Measurements from ENCODE around the gene SUPV3L1. TPM values are rescaled to one million over a fixed set of nuclear protein-coding genes. Genes with fewer than 3 reads are reported as not detected.
A peak's percentile ranks its signal among the peaks of the same experiment; 100 is the strongest.

The SUPV3L1 gene
- total and polyA plus RNA-seq, 10 of the 15 experiments (the other 5 are each of a cell fraction or from before 2014, with no cell fraction given) = 18.4 to 57.8 (median 44.2) TPM

GRCh38 chr10:69179089-69179742, 818 bp upstream of the SUPV3L1 start:
- FAIRE-seq (no peak), DNase-seq (ENCODE audit: low read depth, low spot score) (no peak), ATAC-seq (peak; percentile 36)
- no peaks in the 10 kb centered on the region for H3K27me3 ChIP-seq (replicated peaks in 1 of 2; ENCODE audit: control insufficient read depth in 2 of 2, insufficient read depth in 2 of 2, low read length in 1 of 2)
- H3K27ac ChIP-seq (ENCODE audit: control insufficient read depth, insufficient read depth) = peak overlapping the region; percentile 98
- no peaks in the 10 kb centered on the region for H4K20me1 ChIP-seq (ENCODE audit: control insufficient read depth, insufficient read depth)
- ChIA-PET SMC1A (ENCODE audit: uncharacterized antibody, unreplicated experiment) (interaction anchor here (1.0 to 1.7 kb wide), 3 partner anchors 21 to 174 kb away, joined by 3 to 4 read pairs (median 3); no protein-coding TSS in a partner anchor), CTCF (no interaction called here), RAD21 (ENCODE audit: unreplicated experiment) (no interaction called here), POLR2A (no interaction called here)
- intact Hi-C loops (cut with micrococcal nuclease; ENCODE audit: unreplicated experiment) (no loop called here), in situ Hi-C loops (cut with MboI) (no loop called here)
- peak overlapping the region; percentile 82 for H3K4me2 ChIP-seq (ENCODE audit: control insufficient read depth, insufficient read depth)
- H3K79me2 ChIP-seq (ENCODE audit: control insufficient read depth, insufficient read depth, low read length) = peaks cover 35% of the 10 kb centered on the region
- peak overlapping the region; percentile 99 for H2AFZ ChIP-seq (ENCODE audit: control insufficient read depth, low read depth, low read length)
- BruUV-seq (replicated peaks) = TSS peak; percentile 98
- 25% methylated on average over 21 of the region's 21 CpGs for WGBS (ENCODE audit: insufficient coverage, insufficient replicate concordance, low lambda C conversion rate, missing lambda C conversion rate)
- peak overlapping the region; percentile 97 for H3K9ac ChIP-seq (ENCODE audit: control insufficient read depth, insufficient read depth, low read length)
- peak overlapping the region; percentile 86 for H3K4me3 ChIP-seq
- H3K4me1 ChIP-seq (ENCODE audit: control insufficient read depth, insufficient read depth, low read length) = peaks cover 4% of the 10 kb centered on the region; the same call in 1 of the 2 replicates
- no peaks in the 10 kb centered on the region for H3K36me3 ChIP-seq (ENCODE audit: control insufficient read depth in 2 of 2, insufficient read depth in 2 of 2, low read length in 1 of 2)
- no peaks in the 10 kb centered on the region for H3K9me3 ChIP-seq (replicated peaks; ENCODE audit: control insufficient read depth, insufficient read depth, low read length)
- TF ChIP-seq EP300 (IDR thresholded peaks at IDR 0.05; ENCODE audit: borderline replicate concordance in 1 of 2, control insufficient read depth in 1 of 2, low read depth in 2 of 2, low read length in 2 of 2) (no peak), CREM (IDR thresholded peaks at IDR 0.05; ENCODE audit: low read depth) (peak; percentile 48; the same call in 1 of the 2 replicates), CREB1 (IDR thresholded peaks at IDR 0.05; ENCODE audit: low read depth) (peak; percentile 81), TCF7 (IDR thresholded peaks at IDR 0.05; ENCODE audit: borderline replicate concordance) (0 out of 2 replicates have a peak, but pooled peaks have one; percentile 16)

DNA sequence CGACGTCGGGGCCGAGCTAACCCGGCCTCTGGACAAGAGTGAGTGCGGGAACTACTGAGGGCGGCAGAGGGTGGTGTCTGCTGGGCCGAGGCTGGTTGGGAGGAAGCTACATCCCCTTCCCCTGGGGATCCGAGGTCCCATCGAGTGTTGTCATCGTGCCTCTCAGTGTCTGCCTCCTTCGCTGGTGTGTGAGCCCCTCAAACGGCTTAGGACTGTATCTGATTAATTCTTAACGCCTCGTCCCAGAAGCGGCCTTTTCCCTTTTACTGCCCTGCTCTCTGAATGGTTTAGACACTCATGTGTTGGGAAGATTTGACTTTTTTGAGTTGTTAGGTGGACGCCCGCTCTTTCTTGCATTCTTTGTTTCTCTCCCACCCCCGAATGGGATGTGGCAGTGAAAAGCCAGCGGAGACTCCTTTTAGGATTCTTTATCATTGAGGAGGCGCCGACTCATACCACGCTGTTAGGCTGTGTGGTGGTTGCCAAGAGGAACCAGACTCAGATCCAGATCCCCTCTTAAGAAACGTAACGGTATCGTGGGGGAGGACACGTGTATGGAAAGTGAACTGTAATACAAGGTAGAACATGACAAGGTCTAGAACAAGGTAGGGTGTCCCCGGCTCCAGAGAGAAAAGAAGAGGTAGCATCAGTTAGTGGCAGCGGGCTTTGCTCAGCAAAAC, 631 bp downstream of the SUPV3L1 start:
- H3K4me3 ChIP-seq = peak overlapping the region; percentile 86
- CTCF ChIA-PET = no interaction called here
- no peaks in the 10 kb centered on the region for H4K20me1 ChIP-seq (ENCODE audit: control insufficient read depth, insufficient read depth)
- no peaks in the 10 kb centered on the region for H3K36me3 ChIP-seq (ENCODE audit: control insufficient read depth in 2 of 2, insufficient read depth in 2 of 2, low read length in 1 of 2)
- POLR2A ChIA-PET = no interaction called here
- intact Hi-C loops (cut with micrococcal nuclease; ENCODE audit: unreplicated experiment) (no loop called here), in situ Hi-C loops (cut with MboI) (no loop called here)
- ATAC-seq = peak; percentile 33
- BruUV-seq (replicated peaks) = TSS peak; percentile 59
- H3K9ac ChIP-seq (ENCODE audit: control insufficient read depth, insufficient read depth, low read length) = peak overlapping the region; percentile 97
- no peak for DNase-seq (ENCODE audit: low read depth, low spot score)
- peaks cover 39% of the 10 kb centered on the region for H3K79me2 ChIP-seq (ENCODE audit: control insufficient read depth, insufficient read depth, low read length)
- peak overlapping the region; percentile 98 for H3K27ac ChIP-seq (ENCODE audit: control insufficient read depth, insufficient read depth)
- SMC1A ChIA-PET (ENCODE audit: uncharacterized antibody, unreplicated experiment) = interaction anchor here (1.0 to 1.5 kb wide), 2 partner anchors 48 to 176 kb away, joined by 3 to 4 read pairs; no protein-coding TSS in a partner anchor
- H3K27me3 ChIP-seq (replicated peaks in 1 of 2; ENCODE audit: control insufficient read depth in 2 of 2, insufficient read depth in 2 of 2, low read length in 1 of 2) = no peaks in the 10 kb centered on the region
- FAIRE-seq = no peak
- peaks cover 4% of the 10 kb centered on the region; the same call in 1 of the 2 replicates for H3K4me1 ChIP-seq (ENCODE audit: control insufficient read depth, insufficient read depth, low read length)
- H3K9me3 ChIP-seq (replicated peaks; ENCODE audit: control insufficient read depth, insufficient read depth, low read length) = no peaks in the 10 kb centered on the region
- 3% methylated on average over 29 of the region's 29 CpGs for WGBS (ENCODE audit: insufficient coverage, insufficient replicate concordance, low lambda C conversion rate, missing lambda C conversion rate)
- H3K4me2 ChIP-seq (ENCODE audit: control insufficient read depth, insufficient read depth) = peak overlapping the region; percentile 36
- RAD21 ChIA-PET (ENCODE audit: unreplicated experiment) = interaction anchor here (0.6 kb wide), 1 partner anchor 225 kb away, joined by 3 read pairs; the partner anchor contains the start of gene DDX21
- H2AFZ ChIP-seq (ENCODE audit: control insufficient read depth, low read depth, low read length) = peak overlapping the region; percentile 99
- TF ChIP-seq MTA2 (IDR thresholded peaks at IDR 0.05; ENCODE audit: low read depth) (no peak), RAD21 (IDR thresholded peaks at IDR 0.05; ENCODE audit: insufficient read depth, low read depth, low read length) (no peak), SRF (IDR thresholded peaks at IDR 0.05; ENCODE audit: low read depth in 2 of 2, low read length in 2 of 2) (0 out of 4 replicates have a peak, but pooled peaks of 1 of the 2 experiments have one; percentile 11), CHD1 (IDR thresholded peaks at IDR 0.05; ENCODE audit: low read depth, low read length) (no peak), BRCA1 (IDR thresholded peaks at IDR 0.05; ENCODE audit: low read depth, low read length) (no peak), NFYA (IDR thresholded peaks at IDR 0.05; ENCODE audit: borderline replicate concordance, low read depth, low read length) (no peak), BHLHE40 (IDR thresholded peaks at IDR 0.05; ENCODE audit: borderline replicate concordance in 1 of 2, low read depth in 2 of 2, low read length in 1 of 2) (no peak)
- TF ChIP-seq, protein P1, sequence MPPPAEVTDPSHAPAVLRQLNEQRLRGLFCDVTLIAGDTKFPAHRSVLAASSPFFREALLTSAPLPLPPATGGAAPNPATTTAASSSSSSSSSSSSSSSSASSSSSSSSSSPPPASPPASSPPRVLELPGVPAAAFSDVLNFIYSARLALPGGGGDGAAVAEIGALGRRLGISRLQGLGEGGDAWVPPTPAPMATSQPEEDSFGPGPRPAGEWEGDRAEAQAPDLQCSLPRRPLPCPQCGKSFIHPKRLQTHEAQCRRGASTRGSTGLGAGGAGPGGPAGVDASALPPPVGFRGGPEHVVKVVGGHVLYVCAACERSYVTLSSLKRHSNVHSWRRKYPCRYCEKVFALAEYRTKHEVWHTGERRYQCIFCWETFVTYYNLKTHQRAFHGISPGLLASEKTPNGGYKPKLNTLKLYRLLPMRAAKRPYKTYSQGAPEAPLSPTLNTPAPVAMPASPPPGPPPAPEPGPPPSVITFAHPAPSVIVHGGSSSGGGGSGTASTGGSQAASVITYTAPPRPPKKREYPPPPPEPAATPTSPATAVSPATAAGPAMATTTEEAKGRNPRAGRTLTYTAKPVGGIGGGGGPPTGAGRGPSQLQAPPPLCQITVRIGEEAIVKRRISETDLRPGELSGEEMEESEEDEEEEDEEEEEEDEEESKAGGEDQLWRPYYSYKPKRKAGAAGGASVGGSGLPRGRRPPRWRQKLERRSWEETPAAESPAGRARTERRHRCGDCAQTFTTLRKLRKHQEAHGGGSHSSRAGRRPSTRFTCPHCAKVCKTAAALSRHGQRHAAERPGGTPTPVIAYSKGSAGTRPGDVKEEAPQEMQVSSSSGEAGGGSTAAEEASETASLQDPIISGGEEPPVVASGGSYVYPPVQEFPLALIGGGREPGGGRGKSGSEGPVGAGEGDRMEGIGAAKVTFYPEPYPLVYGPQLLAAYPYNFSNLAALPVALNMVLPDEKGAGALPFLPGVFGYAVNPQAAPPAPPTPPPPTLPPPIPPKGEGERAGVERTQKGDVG (CRISPR knock-in tag; IDR thresholded peaks at IDR 0.05) = no peak

All from GM12878 (cell line).